ENCODE data around the gene IL17B. TPM values are rescaled to one million over a fixed set of nuclear protein-coding genes. Genes with fewer than 3 reads are reported as not detected.

Gene IL17B
- total and polyA plus RNA-seq, 2 of the 13 experiments (the other 11 are each of a cell fraction or from before 2014, with no cell fraction given): 0.29 to 2.6 TPM

- TF ChIP-seq NFE2 (CRISPR knock-in tag; IDR thresholded peaks at IDR 0.05) (no peak), TFDP2 (CRISPR knock-in tag; IDR thresholded peaks at IDR 0.05) (peak; percentile 47; the same call in 1 of the 2 replicates), TCF7 (IDR thresholded peaks at IDR 0.05; ENCODE audit: low read depth) (no peak), RNF219 (CRISPR knock-in tag; IDR thresholded peaks at IDR 0.05) (no peak), POLR2AphosphoS5 (IDR thresholded peaks at IDR 0.05; ENCODE audit: low read depth, low read length) (no peak), ZNF256 (CRISPR knock-in tag; conservative IDR thresholded peaks at IDR 0.05) (no peak), ZNF230 (CRISPR knock-in tag; IDR thresholded peaks at IDR 0.05) (peak; percentile 35; the same call in 1 of the 2 replicates), ZFY (CRISPR knock-in tag; IDR thresholded peaks at IDR 0.05) (peak; percentile 14; the same call in 1 of the 2 replicates), ZSCAN31 (CRISPR knock-in tag; IDR thresholded peaks at IDR 0.05; ENCODE audit: low read depth) (no peak), RFX3 (CRISPR knock-in tag; IDR thresholded peaks at IDR 0.05) (no peak), ZNF496 (CRISPR knock-in tag; IDR thresholded peaks at IDR 0.05; ENCODE audit: insufficient replicate concordance) (no peak), ZNF234 (CRISPR knock-in tag; conservative IDR thresholded peaks at IDR 0.05) (no peak), TEF (CRISPR knock-in tag; IDR thresholded peaks at IDR 0.05) (no peak), NFKB2 (CRISPR knock-in tag; IDR thresholded peaks at IDR 0.05; ENCODE audit: borderline replicate concordance) (no peak), ZNF572 (CRISPR knock-in tag; IDR thresholded peaks at IDR 0.05) (no peak), ZNF354B (CRISPR knock-in tag; IDR thresholded peaks at IDR 0.05) (no peak), E2F2 (CRISPR knock-in tag; IDR thresholded peaks at IDR 0.05; ENCODE audit: borderline replicate concordance) (no peak), BCLAF1 (IDR thresholded peaks at IDR 0.05) (no peak), ZEB1 (IDR thresholded peaks at IDR 0.05; ENCODE audit: insufficient replicate concordance, low read depth) (no peak), CHD2 (IDR thresholded peaks at IDR 0.05; ENCODE audit: low read depth, low read length) (no peak), ELK4 (CRISPR knock-in tag; IDR thresholded peaks at IDR 0.05; ENCODE audit: borderline replicate concordance) (no peak)
Measured at GRCh38 chr5:149367249-149367971, 11.7 kb downstream of the IL17B start (continued).
